ENCODE data around the gene CMTM8.
"Not testable (repeated sequence)": the region's sequence is repeated elsewhere in the genome, so short reads cannot be mapped to it uniquely, and the experiment has no call there.

The CMTM8 gene, protein sequence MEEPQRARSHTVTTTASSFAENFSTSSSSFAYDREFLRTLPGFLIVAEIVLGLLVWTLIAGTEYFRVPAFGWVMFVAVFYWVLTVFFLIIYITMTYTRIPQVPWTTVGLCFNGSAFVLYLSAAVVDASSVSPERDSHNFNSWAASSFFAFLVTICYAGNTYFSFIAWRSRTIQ

DNA sequence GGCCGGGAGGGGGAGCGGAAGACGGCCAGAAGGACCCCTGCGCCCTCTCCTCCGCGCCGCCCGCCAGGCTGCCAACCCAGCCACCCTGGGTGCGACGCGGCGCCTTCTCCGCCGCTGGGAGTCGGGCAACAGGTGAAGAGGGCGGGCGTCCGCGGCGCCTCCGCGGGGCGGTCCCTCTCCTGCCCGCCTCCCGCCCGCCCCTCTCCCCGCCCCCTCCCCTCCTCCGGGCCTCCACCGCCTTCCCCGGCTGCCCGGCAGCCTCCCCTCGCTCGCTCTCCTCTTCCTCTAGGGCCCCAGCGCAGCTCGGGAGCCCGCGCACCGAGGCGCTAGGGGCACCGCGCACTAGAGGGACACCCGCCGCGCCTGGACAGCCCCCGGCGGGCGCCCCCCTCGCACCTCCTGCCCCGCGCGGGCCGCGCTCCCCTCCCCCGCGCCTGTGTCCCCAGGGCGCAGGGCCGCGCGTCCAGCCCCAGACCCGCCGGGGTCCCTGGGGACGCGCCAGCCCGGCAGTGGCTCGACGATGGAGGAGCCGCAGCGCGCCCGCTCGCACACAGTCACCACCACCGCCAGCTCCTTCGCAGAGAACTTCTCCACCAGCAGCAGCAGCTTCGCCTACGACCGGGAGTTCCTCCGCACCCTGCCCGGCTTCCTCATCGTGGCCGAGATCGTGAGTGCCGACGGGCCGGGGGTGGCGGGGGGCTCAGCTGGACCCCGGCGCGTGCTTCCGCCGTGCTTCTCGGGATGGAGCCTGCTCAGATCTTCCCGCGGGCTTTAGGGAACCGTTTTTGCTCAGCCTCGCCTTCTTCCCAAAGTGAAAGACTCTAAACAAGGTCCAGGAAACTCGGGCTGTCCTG, at the start of gene CMTM8:
CMTM8 (plus strand) TSS at position 228 of the 854 bp plus-strand sequence; CDS start at position 521, 293 bp downstream.
- Histone ChIP-seq H3K4me1 (ENCODE audit: control insufficient read depth, insufficient read depth, low read length) (peaks cover 5% of the 10 kb centered on the region), H3K9me3 (ENCODE audit: control insufficient read depth, insufficient read depth, low read length) (no peaks in the 10 kb centered on the region), H3K27me3 (ENCODE audit: control insufficient read depth, insufficient read depth, low read length) (peaks cover 31% of the 10 kb centered on the region), H3K9ac (ENCODE audit: low read depth, low read length) (peak within 1 kb of the TSS; percentile 62), H3K36me3 (ENCODE audit: control insufficient read depth, insufficient read depth, low read length) (no peaks in the 10 kb centered on the region), H3K4me3 (ENCODE audit: low read depth, low read length) (peak within 1 kb of the TSS; percentile 76)

DNA sequence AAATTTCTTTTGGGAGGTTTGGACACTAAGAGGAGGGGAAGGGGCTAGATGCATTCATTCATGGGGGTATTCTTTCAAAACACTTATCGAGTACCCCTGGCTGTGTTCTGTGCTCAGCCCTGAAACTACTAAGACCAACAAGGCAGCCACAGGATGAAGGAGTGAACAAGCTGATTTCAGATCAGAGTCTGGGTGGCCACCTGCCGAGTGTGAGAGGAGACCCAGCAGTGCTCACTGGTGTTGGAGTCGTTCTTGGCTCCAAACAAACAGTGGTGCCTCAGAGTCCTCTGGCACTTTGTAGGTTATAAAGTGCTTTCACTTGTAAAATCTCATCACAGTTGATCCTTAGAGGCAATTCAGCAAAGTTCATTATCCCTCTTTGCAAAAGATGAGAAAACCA, 48.8 kb upstream of the CMTM8 start:
- no peaks in the 10 kb centered on the region for H3K27me3 ChIP-seq (ENCODE audit: control insufficient read depth, insufficient read depth, low read length)
- H3K4me3 ChIP-seq (ENCODE audit: low read depth, low read length), result no peak overlapping the region
- H3K9ac ChIP-seq (ENCODE audit: low read depth, low read length), result no peak overlapping the region
- no peaks in the 10 kb centered on the region for H3K9me3 ChIP-seq (ENCODE audit: control insufficient read depth, insufficient read depth, low read length)
- H3K36me3 ChIP-seq (ENCODE audit: control insufficient read depth, insufficient read depth, low read length), result no peaks in the 10 kb centered on the region
- H3K4me1 ChIP-seq (ENCODE audit: control insufficient read depth, insufficient read depth, low read length), result no peaks in the 10 kb centered on the region

DNA sequence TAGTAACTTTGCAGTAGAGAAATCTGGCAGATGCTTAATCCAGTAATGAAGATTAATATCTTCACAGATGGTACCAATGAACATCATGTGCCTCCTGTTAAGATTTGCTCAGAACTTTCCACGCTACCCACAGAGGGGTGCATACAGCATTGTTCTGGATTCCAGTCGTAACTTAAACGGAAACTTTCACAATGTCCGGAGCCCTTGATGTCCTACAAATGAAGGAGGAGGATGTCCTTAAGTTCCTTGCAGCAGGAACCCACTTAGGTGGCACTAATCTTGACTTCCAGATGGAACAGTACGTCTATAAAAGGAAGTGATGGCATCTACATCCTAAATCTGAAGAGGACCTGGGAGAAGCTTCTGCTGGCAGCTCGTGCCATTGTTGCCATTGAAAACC, 47.9 kb upstream of the CMTM8 start:
- H3K36me3 ChIP-seq (ENCODE audit: control insufficient read depth, insufficient read depth, low read length); H3K27me3 ChIP-seq (ENCODE audit: control insufficient read depth, insufficient read depth, low read length); H3K9me3 ChIP-seq (ENCODE audit: control insufficient read depth, insufficient read depth, low read length); H3K9ac ChIP-seq (ENCODE audit: low read depth, low read length); H3K4me3 ChIP-seq (ENCODE audit: low read depth, low read length); H3K4me1 ChIP-seq (ENCODE audit: control insufficient read depth, insufficient read depth, low read length): not testable (repeated sequence)

DNA sequence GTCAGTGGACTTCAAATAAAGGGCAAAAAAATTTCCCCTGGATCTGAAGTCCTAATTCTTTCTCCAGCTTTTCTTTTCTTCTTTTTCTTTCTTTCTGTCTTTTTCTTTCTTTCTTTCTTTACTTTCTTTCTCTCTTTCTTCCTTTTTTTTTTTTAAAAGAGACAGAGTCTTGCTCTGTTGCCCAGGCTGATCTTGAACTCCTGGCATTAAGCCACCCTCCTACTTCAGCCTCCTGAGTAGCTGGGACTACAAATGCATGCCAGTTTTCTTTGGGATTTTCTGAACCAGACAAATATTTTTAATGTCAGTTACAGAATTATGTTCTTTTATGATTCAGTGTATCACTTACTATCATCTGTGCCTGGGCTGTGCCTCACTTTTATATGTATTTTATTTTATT, 45.4 kb upstream of the CMTM8 start:
- no peaks in the 10 kb centered on the region for H3K27me3 ChIP-seq (ENCODE audit: control insufficient read depth, insufficient read depth, low read length)
- no peak overlapping the region for H3K4me3 ChIP-seq (ENCODE audit: low read depth, low read length)
- H3K9ac ChIP-seq (ENCODE audit: low read depth, low read length), result no peak overlapping the region
- no peaks in the 10 kb centered on the region for H3K9me3 ChIP-seq (ENCODE audit: control insufficient read depth, insufficient read depth, low read length)
- H3K36me3 ChIP-seq (ENCODE audit: control insufficient read depth, insufficient read depth, low read length), result no peaks in the 10 kb centered on the region
- no peaks in the 10 kb centered on the region for H3K4me1 ChIP-seq (ENCODE audit: control insufficient read depth, insufficient read depth, low read length)

DNA sequence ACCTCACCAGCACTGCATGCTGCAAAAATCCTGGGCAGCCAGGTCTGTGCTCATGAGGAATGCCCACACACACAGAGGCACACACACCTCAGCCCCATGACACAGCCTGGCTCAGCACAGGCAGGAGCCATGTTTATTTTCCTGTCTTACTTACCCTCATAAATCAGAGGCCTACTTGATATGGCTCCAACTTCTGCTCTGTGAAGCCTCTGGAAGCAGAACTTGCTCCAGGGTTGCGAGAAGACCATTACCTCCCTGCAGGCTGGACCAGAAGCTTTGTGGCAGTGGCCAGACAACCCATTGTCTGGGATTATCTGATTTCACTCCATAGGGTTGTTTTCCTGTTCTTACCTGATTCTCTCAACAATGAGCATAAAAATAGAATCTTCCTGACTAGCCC, 43.8 kb upstream of the CMTM8 start:
- H3K4me3 ChIP-seq (ENCODE audit: low read depth, low read length), result no peak overlapping the region
- no peaks in the 10 kb centered on the region for H3K36me3 ChIP-seq (ENCODE audit: control insufficient read depth, insufficient read depth, low read length)
- H3K9me3 ChIP-seq (ENCODE audit: control insufficient read depth, insufficient read depth, low read length), result no peaks in the 10 kb centered on the region
- no peak overlapping the region for H3K9ac ChIP-seq (ENCODE audit: low read depth, low read length)
- H3K4me1 ChIP-seq (ENCODE audit: control insufficient read depth, insufficient read depth, low read length), result no peaks in the 10 kb centered on the region
- H3K27me3 ChIP-seq (ENCODE audit: control insufficient read depth, insufficient read depth, low read length), result no peaks in the 10 kb centered on the region

DNA sequence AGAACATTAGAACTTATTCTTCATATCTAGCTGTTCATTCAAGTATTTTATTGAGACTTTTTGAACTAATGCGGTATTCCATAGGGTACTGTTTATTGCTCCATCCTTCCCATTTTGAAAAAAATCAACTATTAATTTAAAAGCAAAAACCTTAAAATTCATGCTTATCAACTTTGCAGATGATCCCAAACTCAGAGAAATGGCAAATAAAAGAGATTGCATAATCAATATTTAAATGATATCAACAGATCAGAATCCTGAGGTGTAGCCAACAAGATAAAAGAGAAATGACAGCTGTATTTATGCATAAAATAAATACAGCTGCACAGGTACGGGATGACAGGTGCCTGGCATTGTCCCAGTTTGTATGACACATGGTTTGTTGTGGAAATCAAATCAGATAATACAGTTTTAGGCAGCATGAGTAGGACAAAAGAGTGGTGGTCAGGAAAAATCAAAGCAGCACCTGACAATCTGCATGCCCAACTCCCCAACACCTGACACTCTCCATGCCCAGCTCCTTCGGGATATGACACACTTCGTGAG, 42.4 kb upstream of the CMTM8 start:
- no peak overlapping the region for H3K9ac ChIP-seq (ENCODE audit: low read depth, low read length)
- no peaks in the 10 kb centered on the region for H3K4me1 ChIP-seq (ENCODE audit: control insufficient read depth, insufficient read depth, low read length)
- H3K27me3 ChIP-seq (ENCODE audit: control insufficient read depth, insufficient read depth, low read length), result no peaks in the 10 kb centered on the region
- H3K9me3 ChIP-seq (ENCODE audit: control insufficient read depth, insufficient read depth, low read length), result no peaks in the 10 kb centered on the region
- H3K36me3 ChIP-seq (ENCODE audit: control insufficient read depth, insufficient read depth, low read length), result no peaks in the 10 kb centered on the region
- no peak overlapping the region for H3K4me3 ChIP-seq (ENCODE audit: low read depth, low read length)

DNA sequence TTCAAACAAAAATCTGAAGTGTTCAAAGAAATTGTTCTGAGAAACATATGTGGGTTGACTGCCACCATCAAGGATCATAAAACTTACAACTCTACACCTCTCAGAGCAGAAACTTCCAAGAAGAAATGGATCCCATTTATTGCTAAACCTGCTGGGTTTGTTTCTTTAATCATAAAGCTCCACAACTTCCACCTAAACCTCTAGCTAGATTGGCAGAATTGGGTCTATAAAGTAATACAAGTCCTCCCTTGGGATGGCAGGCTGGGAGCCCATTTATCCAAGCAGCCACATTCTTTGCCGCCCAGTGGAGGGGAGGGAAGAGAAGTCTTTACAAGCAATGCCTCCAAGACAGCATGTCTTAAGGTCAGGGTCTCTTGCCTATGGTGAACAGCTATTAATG, 40.5 kb upstream of the CMTM8 start:
- Histone ChIP-seq H3K4me1 (ENCODE audit: control insufficient read depth, insufficient read depth, low read length) (no peaks in the 10 kb centered on the region), H3K27me3 (ENCODE audit: control insufficient read depth, insufficient read depth, low read length) (no peaks in the 10 kb centered on the region), H3K9me3 (ENCODE audit: control insufficient read depth, insufficient read depth, low read length) (no peaks in the 10 kb centered on the region), H3K36me3 (ENCODE audit: control insufficient read depth, insufficient read depth, low read length) (no peaks in the 10 kb centered on the region), H3K9ac (ENCODE audit: low read depth, low read length) (no peak overlapping the region), H3K4me3 (ENCODE audit: low read depth, low read length) (no peak overlapping the region)

DNA sequence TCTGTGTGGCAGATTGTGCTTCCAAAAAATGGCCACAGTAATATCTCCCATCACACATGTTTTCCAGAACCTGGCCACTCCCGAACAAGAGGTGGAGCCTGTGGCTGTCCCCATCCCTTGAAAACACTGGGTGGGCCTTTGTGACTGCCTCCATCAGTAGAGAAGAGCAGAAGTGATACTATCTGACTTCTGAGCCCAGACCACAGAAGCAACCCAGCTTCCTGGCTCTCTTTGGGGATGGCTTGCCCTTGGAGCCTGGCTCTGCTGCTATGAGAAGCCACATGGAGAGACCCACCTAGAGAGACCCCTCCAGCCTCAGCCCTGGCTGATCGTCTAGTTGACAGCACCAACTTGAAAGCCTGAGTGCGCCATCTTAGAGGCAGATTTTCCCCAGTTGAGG, 39.8 kb upstream of the CMTM8 start:
- H3K4me1 ChIP-seq (ENCODE audit: control insufficient read depth, insufficient read depth, low read length), result no peaks in the 10 kb centered on the region
- no peaks in the 10 kb centered on the region for H3K9me3 ChIP-seq (ENCODE audit: control insufficient read depth, insufficient read depth, low read length)
- no peaks in the 10 kb centered on the region for H3K36me3 ChIP-seq (ENCODE audit: control insufficient read depth, insufficient read depth, low read length)
- H3K4me3 ChIP-seq (ENCODE audit: low read depth, low read length), result no peak overlapping the region
- H3K9ac ChIP-seq (ENCODE audit: low read depth, low read length), result no peak overlapping the region
- no peaks in the 10 kb centered on the region for H3K27me3 ChIP-seq (ENCODE audit: control insufficient read depth, insufficient read depth, low read length)

DNA sequence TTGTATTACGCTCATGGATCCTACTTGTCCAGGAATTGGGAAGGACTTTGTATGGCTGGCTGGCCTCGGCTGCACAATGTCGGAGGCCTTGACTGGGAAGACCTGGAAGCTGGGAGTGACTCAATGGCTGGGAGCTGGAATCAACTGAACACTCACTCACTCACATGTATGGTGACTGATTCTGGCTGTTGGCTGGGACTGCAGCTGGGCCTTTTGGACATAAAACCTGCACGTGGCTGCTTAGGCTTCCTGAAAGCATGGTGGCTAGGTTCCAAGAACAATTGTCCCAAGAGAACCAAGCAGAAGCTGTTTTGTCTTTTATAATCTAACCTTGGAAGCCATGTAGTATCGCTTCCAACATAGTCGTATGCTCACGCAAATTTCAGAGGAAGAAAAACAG, 38.0 kb upstream of the CMTM8 start:
- Histone ChIP-seq H3K9ac (ENCODE audit: low read depth, low read length) (no peak overlapping the region), H3K27me3 (ENCODE audit: control insufficient read depth, insufficient read depth, low read length) (no peaks in the 10 kb centered on the region), H3K4me3 (ENCODE audit: low read depth, low read length) (no peak overlapping the region), H3K9me3 (ENCODE audit: control insufficient read depth, insufficient read depth, low read length) (no peaks in the 10 kb centered on the region), H3K36me3 (ENCODE audit: control insufficient read depth, insufficient read depth, low read length) (no peaks in the 10 kb centered on the region), H3K4me1 (ENCODE audit: control insufficient read depth, insufficient read depth, low read length) (no peaks in the 10 kb centered on the region)

DNA sequence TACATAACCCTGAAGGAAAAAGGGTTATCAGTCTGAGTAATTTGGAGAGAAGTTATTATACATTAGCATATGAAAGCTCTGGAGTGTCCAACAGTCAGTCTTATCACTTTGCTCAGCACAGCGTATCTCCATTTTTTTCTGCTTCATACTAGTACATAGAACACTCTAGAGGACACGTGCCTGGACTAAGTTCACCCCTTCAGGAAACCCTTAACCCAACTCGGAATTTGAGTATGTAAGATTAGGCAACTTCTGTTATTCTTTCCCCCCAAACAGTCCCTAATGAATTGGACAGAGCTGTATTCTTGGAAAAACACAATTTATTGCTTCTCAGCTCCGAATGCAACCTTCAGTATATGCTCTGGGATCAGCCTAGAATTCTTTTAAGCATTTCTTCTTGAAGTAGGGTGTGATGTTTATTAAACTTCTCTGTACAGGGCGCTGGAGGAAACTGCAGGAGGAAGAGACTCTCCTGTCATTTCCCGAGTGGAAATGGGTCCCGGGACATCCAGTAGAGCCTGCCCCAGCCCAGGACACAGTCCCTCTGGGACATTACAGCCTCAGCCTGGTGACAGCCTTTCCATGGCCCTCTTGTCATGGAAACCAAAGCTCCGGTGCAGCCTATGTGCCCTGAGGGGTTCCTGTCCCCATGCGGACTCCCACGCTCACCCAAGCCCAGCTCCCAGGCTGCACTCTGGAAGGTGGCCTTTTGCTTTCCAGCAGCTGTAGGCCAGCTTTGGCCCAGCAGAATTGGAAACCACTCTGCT, 37.3 kb upstream of the CMTM8 start:
- Histone ChIP-seq H3K36me3 (ENCODE audit: control insufficient read depth, insufficient read depth, low read length) (no peaks in the 10 kb centered on the region), H3K4me3 (ENCODE audit: low read depth, low read length) (no peak overlapping the region), H3K4me1 (ENCODE audit: control insufficient read depth, insufficient read depth, low read length) (no peaks in the 10 kb centered on the region), H3K9me3 (ENCODE audit: control insufficient read depth, insufficient read depth, low read length) (no peaks in the 10 kb centered on the region), H3K27me3 (ENCODE audit: control insufficient read depth, insufficient read depth, low read length) (no peaks in the 10 kb centered on the region), H3K9ac (ENCODE audit: low read depth, low read length) (no peak overlapping the region)

DNA sequence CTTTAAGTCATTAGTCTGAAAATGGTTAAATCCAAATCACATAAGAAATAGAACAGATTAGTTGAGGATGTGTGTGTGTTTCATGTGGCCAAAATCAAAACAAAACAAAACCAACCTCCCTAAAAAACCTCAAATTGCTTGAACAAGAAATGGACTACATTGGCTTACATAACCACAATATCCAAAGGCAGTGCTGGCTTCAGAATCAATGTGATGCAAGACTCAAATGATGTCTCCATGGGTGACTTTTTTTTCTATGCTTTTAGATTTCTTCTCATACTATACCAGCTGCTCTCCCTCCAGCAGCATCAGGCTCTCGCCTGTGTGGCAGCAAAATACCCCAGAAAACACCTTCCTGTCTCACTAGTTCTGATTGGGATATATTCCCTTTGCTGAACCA, 36.0 kb upstream of the CMTM8 start:
- no peak overlapping the region for H3K4me3 ChIP-seq (ENCODE audit: low read depth, low read length)
- no peak overlapping the region for H3K9ac ChIP-seq (ENCODE audit: low read depth, low read length)
- no peaks in the 10 kb centered on the region for H3K36me3 ChIP-seq (ENCODE audit: control insufficient read depth, insufficient read depth, low read length)
- H3K27me3 ChIP-seq (ENCODE audit: control insufficient read depth, insufficient read depth, low read length), result no peaks in the 10 kb centered on the region
- H3K4me1 ChIP-seq (ENCODE audit: control insufficient read depth, insufficient read depth, low read length), result no peaks in the 10 kb centered on the region
- H3K9me3 ChIP-seq (ENCODE audit: control insufficient read depth, insufficient read depth, low read length), result no peaks in the 10 kb centered on the region
